ENCODE data around the gene RHCG.

The RHCG gene

DNA sequence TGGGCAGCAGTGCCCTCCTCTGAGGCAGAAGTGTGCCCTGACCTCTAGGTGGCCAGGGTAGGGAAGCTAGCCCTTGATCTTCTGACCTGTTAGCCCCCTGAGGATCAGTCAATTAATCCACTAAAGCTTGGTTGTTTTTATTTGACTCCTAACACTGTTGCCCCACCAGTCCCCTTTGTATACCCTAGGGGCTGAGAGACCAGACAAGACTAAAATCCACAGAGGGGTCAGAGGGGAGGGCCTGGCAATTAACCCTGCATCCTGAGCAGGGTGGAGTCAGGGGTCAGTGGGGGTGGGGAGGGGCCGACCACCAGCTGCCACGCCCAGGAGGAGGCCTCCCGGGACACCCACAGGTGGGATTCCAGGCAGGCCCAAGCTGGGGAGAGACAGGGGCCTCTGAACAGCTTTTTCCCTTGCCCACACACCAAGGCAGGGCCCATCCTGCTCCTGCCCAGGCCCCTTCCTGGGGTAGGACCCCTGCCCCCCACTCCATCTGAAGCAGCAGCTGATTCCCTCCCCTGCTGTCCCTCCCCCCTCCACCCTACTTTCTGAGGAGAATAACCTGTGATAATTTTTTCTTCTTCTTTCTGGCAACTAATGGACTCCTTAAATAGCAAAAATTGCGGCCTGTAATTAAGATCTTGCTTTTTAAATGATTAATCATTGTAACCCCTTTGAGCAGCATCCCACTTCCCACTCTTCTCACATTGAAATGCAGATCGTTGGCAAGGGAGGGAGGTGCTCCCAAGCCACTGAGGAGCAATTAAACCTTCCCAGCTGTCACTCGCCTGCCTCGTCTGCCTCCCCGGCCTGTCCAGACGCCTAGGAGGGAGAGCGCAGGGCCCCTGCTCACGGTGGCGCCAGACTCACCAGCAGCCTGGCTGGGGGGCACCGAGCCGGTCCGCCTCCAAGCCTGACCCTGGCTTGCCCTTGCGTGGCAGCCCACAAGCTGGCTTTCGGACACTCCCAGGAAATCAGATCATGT is 51.9 kb downstream of the RHCG start:
- no peak for DNase-seq (ENCODE audit: low spot score)

DNA sequence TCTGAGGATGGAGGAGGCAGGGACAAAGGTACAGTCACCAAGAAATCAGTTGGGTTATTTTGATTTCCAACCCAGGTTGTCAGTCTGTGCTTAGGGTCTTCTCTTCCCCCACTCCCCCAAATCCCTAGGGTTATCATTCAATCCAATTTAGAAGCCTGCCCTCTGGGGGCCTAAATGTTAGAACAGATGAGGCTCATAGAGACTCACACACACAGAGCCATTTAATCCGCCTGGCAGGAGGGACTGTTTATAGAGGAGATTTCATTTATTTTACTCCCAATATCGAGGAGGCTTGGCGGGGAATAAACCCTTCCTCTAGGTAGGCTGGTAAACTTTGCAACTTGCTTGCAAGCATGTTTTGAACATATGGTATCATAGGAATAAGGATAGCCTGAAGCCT is 52.8 kb downstream of the RHCG start:
- no peak for DNase-seq (ENCODE audit: low spot score)

DNA sequence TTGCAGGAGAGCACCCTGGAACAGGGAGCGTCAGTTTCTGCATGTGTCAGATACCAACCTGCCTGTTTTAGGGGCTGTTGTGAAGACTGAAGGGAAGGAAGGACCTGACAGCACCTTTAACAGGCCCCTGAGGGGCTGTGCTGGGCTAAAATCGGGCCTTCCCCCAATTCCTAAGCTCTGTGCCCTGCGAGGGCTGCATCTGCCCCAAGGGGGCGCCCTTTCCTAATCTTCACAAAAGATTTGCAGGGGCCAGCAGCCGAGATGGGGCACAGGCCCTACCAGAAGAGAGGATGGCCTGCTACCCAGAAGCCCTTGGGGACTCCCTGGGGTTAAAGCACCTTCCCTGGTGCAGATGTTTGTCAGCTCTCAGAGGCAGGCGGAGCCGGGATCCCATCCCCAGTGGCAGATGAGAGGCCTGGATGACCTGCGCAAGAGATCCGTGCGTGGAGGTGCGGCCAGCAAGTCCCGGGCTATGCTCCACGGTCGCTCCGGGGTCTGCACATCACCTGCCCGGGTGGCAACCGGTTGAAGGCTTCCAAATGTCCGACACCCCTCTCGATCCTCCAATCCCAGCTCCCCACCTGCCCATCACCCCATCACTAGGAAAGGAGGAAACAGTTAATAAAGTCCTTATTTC is 53.6 kb downstream of the RHCG start:
- peak; percentile 87 for DNase-seq (ENCODE audit: low spot score)

DNA sequence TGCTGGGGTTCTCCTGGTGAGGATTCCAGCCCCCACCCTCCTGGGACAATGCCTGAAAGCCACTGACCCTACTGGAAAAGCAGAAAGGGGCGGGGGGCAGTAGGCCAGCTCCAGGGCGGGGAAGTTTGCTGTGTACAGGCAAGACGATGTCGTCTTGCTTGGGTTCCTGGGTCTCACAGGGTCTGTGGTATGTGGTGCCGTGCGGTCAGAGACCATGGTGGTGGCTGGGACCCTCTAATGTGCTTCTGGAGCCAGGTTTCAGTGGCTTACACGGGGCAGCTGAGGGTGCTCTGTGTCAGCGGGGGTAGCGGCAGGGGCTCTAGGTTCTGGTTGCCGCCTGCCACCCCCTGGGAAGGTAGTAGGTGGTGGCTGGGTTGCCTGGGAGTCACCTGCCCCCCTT is 54.2 kb downstream of the RHCG start:
- DNase-seq (ENCODE audit: low spot score), result no peak

DNA sequence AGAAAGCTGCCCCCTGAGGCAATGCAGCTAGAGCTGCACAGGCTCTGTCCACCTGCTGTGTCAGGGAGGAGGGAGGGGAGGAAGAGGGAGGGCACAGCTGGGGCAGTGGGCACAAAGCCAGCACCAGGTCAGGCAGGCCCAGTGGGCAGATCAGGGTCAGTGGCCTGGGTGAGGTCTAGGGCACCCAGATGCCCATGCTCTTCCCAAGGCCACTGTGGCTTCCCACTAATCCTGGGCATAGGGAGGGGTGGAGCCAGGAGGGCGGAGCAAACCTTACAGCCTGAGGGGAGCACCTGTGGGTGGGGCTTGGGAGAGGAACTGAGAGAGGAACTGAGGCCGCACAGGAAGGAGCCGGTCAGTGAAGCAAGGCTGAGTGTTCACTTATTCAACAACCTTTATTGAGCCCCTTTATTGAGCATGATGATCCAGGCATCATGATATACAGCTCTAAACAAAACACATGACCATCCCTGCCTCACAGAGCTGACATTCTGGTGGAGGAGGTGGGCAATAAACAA is 55.0 kb downstream of the RHCG start:
- no peak for DNase-seq (ENCODE audit: low spot score)

DNA sequence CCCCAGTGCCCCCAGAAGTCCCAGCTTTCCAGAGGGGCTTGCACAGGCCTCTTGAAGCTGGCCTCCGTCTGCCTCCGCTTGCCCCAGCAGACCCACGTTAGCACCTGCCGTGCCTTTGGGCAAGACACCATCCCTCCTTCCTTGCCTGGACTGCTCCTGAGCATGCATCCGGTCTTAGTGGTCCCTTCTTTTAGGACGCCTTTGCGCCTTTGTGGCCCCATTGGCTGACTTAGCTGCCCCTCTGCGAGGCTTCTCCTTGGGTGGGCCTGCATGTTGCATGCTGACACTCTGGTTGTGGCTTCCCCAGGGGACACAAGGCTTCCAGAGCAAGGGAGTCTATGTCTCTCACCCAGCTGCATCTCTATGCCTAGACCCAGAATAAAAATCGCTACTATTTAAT is 56.6 kb downstream of the RHCG start:
- no peak for DNase-seq (ENCODE audit: low spot score)

DNA sequence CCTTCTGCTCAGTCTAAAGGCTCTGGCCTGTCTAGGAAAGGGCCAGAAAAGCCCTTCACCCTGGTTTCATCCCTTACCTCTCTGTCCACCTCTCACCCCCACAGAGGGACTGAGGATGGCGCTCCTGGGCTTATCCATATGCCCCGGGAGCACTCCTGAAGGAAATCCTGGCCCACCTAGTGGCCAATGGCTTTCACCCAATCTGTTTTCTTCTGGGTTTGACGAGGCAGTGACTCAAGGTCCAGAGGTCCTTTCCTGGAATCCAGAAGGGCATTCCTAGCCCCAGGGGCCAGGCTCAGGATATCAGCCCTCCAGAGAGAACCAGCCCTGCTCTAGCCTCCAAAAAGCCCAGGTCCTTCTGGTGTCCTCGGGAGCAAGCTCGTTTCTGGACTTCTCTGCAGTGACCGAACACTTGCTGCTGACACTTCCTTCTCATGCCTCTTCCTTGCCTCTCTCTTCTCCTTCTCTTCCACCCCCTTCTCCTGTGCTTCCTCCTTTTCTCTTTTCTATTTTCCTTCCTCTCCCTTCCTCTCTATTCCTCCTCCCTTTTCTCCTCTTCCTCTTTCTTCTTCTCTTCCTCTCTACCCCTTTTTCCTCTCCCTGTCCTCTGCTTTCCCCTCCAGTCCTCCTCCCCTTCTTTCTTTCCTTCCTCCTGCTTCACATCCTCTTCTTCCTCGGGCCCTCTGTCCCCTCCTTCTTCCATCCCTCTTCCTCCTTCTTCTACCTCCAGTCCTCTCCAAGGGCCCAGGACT is 59.6 kb downstream of the RHCG start:
- no peak for DNase-seq (ENCODE audit: low spot score)

DNA sequence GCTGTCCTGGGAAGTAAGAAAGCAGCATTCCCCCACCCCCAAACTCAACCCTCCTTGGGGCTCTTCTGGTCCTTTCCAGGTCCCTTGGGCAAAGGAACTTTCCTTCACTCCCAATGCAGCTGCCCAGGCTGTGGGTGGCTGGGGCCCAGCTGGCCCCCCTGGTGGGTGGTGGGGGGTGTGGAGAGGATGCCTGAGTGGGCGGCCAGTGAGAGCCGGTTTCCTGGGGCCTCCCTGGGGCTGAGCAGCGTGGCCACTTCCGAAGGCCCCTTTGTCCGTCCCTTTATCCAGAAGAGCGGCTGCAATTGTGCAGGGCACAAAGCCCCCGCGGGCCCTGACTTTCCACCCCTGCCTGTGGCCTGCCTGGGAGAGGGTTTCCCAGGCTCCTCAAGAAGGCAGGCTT is 61.0 kb downstream of the RHCG start:
- DNase-seq (ENCODE audit: low spot score), result no peak

DNA sequence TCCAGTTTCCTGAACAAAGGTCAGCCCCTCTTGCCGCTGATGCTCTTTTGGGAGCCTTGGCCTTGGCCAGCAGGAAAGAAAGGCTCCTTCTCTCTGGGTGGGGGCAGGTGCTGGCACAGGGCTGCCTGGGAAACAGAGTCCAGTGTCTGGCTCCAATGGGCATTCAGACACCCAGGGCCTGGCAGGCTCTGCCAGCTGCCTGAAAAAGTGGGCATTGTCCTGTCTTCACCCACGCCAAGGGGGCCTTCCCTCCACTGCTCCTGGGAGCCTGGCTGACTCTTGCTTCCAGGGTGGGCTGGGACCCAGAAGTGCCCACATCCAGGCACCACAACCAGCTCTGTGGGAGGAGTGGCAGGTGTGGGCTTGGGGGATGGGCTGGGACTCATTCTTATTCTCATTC is 62.7 kb downstream of the RHCG start:
- no peak for DNase-seq (ENCODE audit: low spot score)

DNA sequence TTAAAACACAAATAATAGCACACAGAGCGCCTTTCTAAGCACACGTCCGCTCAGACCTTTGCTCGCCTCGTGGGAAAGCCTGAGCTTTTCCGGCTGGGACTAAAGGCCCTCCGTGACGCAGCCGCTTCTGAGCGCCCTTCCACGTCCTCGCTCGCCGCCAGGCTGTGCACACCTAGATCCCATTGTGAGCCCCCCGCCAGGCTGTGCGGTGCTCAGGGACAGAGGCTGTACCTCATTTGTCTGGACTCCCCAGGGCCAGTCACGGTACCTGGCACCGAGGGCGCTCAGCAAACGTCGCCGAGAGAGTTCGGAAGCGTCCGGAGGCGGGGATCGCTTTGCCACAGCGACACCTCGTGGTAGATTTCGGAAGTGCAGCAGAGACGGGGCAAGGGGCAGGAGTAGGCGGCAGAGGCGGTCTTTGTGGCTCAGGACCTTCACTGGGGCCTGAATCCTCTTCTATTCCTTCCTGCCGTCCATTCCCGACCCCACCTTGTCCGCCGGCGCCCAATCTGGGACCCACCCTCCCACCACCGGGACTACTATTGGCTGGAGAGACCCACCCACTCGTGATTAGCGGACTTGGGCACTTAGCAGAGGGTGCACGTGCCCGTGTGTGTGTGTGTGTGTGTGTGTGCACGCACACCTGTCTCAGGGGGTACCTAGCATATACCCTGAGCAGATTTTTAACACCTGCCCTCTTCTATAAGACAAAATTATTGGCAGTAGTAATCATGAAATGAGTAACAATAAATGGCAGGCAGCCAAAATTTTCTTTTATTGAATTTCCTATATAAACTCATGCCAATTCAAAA is 65.6 kb downstream of the RHCG start:
- peak; percentile 92 for DNase-seq (ENCODE audit: low spot score)

DNA sequence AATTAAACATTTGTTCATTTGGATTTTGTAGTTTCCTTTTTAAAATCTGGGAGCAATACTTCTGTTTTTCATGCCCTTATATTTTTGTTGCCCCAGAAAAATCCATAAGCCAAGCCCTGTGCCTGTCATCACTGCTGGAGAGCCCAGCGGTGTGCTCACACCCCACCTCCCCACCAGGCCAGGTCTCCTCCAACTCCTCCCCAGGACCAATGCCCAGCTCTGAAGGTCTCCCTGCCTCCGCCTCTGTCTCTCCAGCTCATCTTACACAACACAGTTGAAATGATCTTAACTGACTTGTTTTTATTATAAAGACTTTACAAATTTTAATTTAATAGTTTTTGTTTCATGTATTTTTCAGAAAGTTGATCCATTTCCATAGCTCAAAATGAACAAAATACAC is 66.4 kb downstream of the RHCG start:
- DNase-seq (ENCODE audit: low spot score), result no peak

DNA sequence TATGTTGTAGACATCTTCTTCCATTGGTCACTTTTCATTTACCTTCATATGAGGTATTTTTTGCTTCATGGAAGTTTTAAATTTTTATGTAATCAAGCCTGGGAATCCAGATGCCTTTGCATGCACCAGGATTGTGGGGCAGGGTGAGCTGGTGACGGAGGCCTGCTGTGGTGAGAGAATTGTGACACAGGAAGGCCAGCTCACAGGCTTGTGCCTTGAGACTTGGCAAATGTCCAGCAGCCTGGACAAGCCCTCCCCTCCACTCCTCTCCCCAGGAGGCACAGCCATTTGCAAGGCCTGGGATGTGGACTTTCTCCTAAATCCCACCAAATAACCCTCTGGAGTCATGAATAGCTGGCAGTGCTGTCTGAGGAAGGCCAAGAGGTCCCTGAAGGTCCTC is 67.4 kb downstream of the RHCG start:
- DNase-seq (ENCODE audit: low spot score), result no peak

DNA sequence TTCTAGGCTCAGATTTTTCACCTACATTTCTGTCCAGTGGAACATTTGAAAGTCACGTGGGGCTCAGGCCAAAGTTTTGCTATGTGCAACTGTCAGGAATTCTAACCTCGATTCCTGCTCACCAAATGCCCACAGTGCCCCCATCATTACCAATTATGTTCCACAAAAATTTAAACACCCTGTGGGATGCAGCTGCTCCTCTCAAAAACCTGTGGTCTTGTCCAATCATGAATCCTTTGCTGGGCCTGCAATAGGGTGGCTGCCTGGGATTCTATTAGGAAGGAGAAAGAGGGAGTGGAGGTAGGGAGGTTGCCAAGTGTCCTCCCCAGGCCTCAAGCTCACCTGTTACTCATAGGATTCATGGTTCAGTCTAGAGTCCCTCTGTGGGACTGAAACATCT is 68.1 kb downstream of the RHCG start:
- no peak for DNase-seq (ENCODE audit: low spot score)

DNA sequence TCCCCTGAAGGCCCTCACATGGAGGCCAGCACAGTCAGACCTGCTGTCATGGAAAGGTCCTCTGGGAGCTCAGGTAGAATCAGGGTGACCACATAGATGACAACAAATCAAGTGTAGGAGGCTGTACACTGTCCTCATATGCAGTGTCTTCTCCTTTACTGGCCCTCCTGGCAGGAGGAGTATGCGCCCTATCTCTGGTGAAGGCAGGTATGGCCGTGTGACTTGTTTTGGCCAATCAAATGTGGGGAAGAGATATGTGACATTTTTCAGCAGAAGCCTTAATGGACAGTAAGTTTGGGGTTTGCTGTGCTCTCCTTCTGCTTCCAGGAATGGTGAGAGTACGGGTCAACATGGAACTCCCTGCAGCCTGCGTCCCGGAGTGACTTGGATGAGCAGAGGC is 69.9 kb downstream of the RHCG start:
- DNase-seq (ENCODE audit: low spot score), result no peak

DNA sequence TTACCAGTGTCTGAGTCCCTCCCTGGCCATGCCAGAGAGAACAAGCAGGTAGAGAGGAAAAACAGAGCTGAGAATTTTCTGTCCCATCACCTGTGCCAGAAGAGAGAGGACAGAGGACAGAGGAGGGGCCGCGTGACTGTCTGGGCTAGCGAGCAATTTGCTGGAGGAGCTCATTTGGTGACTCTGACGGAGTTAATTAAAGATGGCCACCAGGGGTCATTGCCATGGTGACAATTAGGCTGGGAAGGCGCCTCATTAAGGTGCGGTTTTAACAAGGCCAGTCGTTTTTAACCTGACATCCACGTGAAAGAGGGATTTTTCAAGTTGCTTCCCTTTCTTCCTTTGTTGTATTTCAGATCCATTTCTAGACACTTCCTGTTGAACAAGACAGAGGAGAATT is 72.4 kb downstream of the RHCG start:
- DNase-seq (ENCODE audit: low spot score), result no peak
